Measurements from ENCODE around the gene F10.

DNA sequence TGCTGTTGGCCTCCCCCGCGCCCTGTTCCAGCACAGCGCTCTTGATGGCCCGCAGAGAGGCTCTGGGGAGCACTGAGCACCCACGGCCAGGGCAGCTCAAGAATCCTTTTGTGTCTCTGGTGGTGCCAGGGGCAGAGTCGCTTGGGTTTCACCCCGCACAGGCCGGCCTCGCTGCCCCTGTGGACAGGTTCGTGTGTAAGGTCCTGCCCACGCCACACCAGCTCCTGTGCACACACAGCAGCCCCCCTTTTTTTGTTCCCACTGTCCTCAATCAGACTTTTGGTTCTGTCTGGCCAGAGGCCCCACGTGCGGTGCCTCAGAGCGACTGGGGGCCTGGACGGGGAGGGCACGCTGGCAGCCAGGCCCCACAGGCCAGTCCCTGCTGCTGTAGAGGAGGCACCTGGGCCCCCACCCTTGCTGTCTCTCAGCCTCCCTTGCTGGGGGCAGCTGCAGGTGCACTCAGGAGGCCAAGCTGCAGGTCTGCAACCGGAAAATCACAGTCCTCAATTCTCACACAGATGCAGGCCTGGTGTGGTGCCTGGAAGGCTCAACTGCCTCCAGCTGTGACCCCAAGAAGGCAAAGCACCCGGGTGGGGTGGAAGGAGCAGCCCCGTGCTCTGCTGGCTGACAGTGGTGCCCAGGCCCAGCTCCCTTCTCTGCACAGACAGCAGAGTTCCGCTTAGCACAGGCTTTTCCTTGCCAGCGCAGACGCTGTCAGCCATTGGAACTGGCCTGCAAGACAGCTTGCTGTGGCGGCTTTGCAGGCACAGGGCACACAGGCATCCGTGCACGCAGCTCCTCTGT is 29.6 kb upstream of the F10 start:
- TF ChIP-seq, protein P1, sequence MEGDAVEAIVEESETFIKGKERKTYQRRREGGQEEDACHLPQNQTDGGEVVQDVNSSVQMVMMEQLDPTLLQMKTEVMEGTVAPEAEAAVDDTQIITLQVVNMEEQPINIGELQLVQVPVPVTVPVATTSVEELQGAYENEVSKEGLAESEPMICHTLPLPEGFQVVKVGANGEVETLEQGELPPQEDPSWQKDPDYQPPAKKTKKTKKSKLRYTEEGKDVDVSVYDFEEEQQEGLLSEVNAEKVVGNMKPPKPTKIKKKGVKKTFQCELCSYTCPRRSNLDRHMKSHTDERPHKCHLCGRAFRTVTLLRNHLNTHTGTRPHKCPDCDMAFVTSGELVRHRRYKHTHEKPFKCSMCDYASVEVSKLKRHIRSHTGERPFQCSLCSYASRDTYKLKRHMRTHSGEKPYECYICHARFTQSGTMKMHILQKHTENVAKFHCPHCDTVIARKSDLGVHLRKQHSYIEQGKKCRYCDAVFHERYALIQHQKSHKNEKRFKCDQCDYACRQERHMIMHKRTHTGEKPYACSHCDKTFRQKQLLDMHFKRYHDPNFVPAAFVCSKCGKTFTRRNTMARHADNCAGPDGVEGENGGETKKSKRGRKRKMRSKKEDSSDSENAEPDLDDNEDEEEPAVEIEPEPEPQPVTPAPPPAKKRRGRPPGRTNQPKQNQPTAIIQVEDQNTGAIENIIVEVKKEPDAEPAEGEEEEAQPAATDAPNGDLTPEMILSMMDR (conservative IDR thresholded peaks at IDR 0.05; ENCODE audit: low read depth in 2 of 2) = no peak
- TF ChIP-seq CREB1 (CRISPR knock-in tag; IDR thresholded peaks at IDR 0.05; ENCODE audit: low read depth) = no peak

All from GM23338 (cell line).